Measurements from ENCODE around the gene KLHL17.

DNA sequence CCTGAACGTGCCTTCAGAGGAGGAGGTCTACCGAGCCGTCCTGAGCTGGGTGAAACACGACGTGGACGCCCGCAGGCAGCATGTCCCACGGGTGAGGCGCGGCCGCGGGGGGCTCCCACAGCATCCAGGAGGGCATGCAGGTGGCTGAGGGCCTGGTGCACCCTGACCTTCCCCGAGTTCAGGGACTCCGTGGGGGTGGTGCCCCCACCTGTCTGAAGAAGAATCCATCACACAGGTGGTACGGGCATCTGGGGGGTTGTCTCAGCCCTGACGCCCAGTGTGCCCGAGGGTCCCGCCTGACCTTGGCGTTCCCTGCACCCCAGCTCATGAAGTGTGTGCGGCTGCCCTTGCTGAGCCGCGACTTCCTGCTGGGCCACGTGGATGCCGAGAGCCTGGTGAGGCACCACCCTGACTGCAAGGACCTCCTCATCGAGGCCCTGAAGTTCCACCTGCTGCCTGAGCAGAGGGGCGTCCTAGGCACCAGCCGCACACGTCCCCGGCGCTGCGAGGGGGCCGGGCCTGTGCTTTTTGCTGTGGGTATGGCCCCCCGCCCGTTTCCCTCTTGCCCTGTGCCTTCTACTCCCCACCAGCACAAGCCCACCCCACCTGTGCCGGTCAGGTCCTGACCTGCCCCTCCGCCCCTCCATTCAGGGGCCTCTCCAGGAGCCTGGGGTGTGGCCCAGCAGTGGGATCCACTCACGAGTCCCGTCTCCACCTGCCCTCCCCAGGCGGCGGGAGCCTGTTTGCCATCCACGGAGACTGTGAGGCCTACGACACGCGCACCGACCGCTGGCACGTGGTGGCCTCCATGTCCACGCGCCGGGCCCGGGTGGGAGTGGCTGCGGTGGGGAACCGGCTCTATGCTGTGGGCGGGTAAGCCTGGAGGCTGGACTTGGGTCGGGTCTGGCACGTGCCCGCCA, 2.3 kb downstream of the KLHL17 start:
- TF ChIP-seq, protein P1, sequence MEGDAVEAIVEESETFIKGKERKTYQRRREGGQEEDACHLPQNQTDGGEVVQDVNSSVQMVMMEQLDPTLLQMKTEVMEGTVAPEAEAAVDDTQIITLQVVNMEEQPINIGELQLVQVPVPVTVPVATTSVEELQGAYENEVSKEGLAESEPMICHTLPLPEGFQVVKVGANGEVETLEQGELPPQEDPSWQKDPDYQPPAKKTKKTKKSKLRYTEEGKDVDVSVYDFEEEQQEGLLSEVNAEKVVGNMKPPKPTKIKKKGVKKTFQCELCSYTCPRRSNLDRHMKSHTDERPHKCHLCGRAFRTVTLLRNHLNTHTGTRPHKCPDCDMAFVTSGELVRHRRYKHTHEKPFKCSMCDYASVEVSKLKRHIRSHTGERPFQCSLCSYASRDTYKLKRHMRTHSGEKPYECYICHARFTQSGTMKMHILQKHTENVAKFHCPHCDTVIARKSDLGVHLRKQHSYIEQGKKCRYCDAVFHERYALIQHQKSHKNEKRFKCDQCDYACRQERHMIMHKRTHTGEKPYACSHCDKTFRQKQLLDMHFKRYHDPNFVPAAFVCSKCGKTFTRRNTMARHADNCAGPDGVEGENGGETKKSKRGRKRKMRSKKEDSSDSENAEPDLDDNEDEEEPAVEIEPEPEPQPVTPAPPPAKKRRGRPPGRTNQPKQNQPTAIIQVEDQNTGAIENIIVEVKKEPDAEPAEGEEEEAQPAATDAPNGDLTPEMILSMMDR (IDR thresholded peaks at IDR 0.05; ENCODE audit: insufficient read depth, low read length) = no peak
- TF ChIP-seq, protein P2, sequence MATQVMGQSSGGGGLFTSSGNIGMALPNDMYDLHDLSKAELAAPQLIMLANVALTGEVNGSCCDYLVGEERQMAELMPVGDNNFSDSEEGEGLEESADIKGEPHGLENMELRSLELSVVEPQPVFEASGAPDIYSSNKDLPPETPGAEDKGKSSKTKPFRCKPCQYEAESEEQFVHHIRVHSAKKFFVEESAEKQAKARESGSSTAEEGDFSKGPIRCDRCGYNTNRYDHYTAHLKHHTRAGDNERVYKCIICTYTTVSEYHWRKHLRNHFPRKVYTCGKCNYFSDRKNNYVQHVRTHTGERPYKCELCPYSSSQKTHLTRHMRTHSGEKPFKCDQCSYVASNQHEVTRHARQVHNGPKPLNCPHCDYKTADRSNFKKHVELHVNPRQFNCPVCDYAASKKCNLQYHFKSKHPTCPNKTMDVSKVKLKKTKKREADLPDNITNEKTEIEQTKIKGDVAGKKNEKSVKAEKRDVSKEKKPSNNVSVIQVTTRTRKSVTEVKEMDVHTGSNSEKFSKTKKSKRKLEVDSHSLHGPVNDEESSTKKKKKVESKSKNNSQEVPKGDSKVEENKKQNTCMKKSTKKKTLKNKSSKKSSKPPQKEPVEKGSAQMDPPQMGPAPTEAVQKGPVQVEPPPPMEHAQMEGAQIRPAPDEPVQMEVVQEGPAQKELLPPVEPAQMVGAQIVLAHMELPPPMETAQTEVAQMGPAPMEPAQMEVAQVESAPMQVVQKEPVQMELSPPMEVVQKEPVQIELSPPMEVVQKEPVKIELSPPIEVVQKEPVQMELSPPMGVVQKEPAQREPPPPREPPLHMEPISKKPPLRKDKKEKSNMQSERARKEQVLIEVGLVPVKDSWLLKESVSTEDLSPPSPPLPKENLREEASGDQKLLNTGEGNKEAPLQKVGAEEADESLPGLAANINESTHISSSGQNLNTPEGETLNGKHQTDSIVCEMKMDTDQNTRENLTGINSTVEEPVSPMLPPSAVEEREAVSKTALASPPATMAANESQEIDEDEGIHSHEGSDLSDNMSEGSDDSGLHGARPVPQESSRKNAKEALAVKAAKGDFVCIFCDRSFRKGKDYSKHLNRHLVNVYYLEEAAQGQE (IDR thresholded peaks at IDR 0.05; ENCODE audit: insufficient replicate concordance, low read depth) = no peak
- TF ChIP-seq SPI1 (IDR thresholded peaks at IDR 0.05; ENCODE audit: borderline replicate concordance, low read depth) = no peak
- TF ChIP-seq POLR2AphosphoS5 (IDR thresholded peaks at IDR 0.05; ENCODE audit: low read depth) = no peak

All from HL-60 (cell line).